MG63 (cell line): ENCODE results near the gene NEXMIF. TPM values are rescaled to one million over a fixed set of nuclear protein-coding genes. Genes with fewer than 3 reads are reported as not detected.
"Not testable (repeated sequence)": the region's sequence is repeated elsewhere in the genome, so short reads cannot be mapped to it uniquely, and the experiment has no call there.

Experiments
- DNase-seq: peaks from one replicate; pipeline ENCODE4 v3.0.0-alpha.2; 2020
- H3K27me3 ChIP-seq: fragments of 250-450 bp; sonication (Bioruptor Pico); 2 replicates; pipeline ENCODE4 v1.5.1; 2020; ENCODE audit warnings: mild to moderate bottlenecking, moderate library complexity
- H3K36me3 ChIP-seq: fragments of 250-450 bp; sonication (Bioruptor Pico); 2 replicates; pipeline ENCODE4 v1.5.1; 2020; ENCODE audit warnings: mild to moderate bottlenecking, moderate library complexity
- H3K4me3 ChIP-seq: fragments of 250-450 bp; sonication (Bioruptor Pico); 2 replicates; pipeline ENCODE4 v1.5.1; 2020; ENCODE audit warnings: mild to moderate bottlenecking, moderate library complexity
- H3K9me3 ChIP-seq: fragments of 250-450 bp; sonication (Bioruptor Pico); 2 replicates; pipeline ENCODE4 v1.5.1; 2020; ENCODE audit warnings: mild to moderate bottlenecking, moderate library complexity
- total RNA-seq: library from RNA; depleted of rRNA; stranded (reverse); fragments of >200 nt; shearing (Covaris generic); gene quantifications from 2 replicates; pipeline ENCODE4 v1.2.3, GENCODE V29; 2014; ENCODE audit warnings: low replicate concordance; rRNA removed

The NEXMIF gene
- not detected in 2 replicates for total RNA-seq

DNA sequence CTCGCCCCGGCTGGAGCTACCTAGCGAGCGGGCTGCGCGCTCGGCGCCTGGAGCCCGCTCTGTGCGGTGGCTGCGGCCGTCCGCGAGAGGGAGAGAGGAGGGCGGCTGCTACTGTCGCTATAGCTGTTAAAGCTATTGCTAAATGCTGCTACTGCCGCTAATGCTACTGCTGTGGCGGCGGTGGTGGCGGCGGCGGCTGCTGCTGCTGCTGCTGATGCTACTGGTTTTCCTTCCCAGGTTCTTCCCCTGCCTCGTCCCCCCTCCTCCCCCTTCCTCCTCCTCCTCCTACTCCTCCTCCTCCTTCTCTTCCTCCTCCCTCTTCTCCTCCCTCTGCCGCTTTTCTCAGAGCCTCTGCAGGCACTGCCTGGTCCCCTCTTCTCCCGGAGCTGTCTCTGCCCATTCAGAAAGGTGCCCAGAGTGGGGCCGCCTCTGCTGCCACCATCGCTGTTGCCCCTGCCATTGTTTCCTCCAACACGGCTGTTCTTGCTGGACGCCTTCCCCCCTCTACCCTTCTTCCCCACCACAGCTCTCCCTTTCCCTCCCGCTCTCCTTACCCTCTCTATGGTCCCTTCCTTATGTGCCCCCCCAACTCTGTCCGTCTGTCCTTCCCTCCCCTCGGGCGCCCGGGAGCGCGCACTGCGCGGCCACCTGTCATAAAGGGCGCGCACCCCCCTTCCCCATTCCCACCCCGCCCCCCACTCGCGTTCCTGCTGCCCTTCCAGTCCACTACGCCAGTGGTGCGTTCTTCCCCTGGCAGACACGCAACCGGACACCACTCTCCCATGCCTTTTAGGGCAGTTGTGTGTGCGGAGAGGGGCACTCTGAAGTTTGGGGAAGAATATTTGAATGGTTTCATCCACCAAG, at the start of gene NEXMIF:
Gene NEXMIF, minus strand, starts transcription at position 228 of the 864 bp plus-strand sequence.
- Histone ChIP-seq H3K9me3 (no peaks in the 10 kb centered on the region), H3K36me3 (no peaks in the 10 kb centered on the region), H3K27me3 (peaks cover 4% of the 10 kb centered on the region), H3K4me3 (peak within 1 kb of the TSS; percentile 15)
- peak; percentile 15 for DNase-seq

DNA sequence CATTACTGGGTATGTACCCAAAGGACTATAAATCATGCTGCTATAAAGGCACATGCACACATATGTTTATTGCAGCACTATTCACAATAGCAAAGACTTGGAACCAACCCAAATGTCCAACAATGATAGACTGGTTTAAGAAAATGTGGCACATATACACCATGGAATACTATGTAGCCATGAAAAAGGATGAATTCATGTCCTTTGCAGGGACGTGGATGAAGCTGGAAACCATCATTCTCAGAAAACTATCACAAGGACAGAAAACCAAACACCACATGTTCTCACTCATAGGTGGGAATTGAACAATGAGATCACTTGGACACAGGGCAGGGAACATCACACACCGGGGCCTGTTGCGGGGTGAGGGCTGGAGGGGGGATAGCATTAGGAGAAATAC, 36.7 kb upstream of the NEXMIF start:
- not testable (repeated sequence) for H3K27me3 ChIP-seq, H3K4me3 ChIP-seq, H3K9me3 ChIP-seq, H3K36me3 ChIP-seq, DNase-seq

- no peaks in the 10 kb centered on the region for H3K27me3 ChIP-seq
- no peak for DNase-seq
- H3K36me3 ChIP-seq = no peaks in the 10 kb centered on the region
- no peaks in the 10 kb centered on the region for H3K9me3 ChIP-seq
- H3K4me3 ChIP-seq = no peak overlapping the region
Measured at GRCh38 chrX:74949717-74950116, 24.5 kb upstream of the NEXMIF start.

GRCh38 chrX:74940414-74940813, 15.2 kb upstream of the NEXMIF start:
- no peak for DNase-seq
- Histone ChIP-seq H3K36me3 (no peaks in the 10 kb centered on the region), H3K27me3 (no peaks in the 10 kb centered on the region), H3K9me3 (no peaks in the 10 kb centered on the region), H3K4me3 (no peak overlapping the region)

DNA sequence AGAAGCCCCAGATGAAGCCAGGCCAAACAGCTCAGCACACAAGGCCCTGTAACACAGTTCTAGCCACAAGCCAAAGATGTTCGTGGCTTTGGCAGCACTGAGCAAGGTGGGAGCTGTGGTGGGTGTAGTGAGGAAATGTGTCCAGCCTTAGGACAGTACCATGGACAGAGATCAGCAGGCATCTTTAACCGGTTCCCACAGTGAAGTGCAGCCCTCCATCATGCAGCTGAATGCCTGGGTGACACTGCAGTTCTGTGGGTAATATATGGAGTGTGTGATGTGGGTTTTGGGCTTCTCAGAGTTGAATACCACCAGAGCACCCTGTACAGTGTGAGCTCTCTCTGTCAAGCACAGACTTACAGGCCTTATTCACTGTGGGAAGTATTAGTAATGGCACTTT, 6.0 kb upstream of the NEXMIF start:
- Histone ChIP-seq H3K36me3 (no peaks in the 10 kb centered on the region), H3K27me3 (no peaks in the 10 kb centered on the region), H3K4me3 (no peak overlapping the region), H3K9me3 (no peaks in the 10 kb centered on the region)
- DNase-seq = no peak

DNA sequence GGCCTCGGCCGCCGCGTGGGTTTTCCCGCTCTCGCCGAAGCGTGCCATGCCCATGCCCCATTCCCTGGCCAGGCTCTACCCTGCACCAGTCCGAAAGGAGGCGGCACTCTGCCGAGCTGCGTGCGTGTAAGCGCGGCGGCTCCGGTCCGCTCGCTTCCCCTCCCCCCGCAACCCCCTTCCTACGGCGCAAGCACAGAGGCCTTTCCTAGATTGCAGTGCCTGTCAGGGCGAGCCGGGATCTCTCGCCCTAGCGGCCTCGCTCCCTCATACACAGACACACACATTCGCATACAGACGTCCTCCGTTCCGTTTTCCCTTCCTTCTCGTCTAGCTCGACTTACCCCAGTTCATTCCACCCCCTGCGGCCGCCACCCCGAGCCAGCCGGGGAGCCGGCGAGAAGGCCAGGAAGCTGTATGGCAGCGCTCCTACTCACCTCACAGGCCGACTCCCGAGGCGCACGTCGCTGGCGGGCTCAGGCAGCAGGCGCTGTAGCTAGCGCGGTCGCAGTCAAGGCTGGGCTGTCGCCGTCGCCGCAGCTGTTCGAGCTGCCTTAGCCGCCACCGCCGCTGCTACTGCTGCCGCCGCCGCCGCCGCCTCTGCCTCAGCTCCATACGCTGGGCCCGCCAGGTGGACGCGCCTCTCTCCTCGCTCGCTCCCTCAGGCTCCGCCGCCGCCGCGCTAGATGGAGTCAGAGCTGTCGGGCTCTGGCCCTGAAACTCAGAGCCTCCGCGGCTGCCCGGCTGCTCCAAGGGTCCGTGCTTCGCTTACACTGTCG, 615 bp downstream of the NEXMIF start:
- peak; percentile 14 for DNase-seq
- Histone ChIP-seq H3K4me3 (peak overlapping the region; percentile 15), H3K9me3 (no peaks in the 10 kb centered on the region), H3K36me3 (no peaks in the 10 kb centered on the region), H3K27me3 (peaks cover 4% of the 10 kb centered on the region)

DNA sequence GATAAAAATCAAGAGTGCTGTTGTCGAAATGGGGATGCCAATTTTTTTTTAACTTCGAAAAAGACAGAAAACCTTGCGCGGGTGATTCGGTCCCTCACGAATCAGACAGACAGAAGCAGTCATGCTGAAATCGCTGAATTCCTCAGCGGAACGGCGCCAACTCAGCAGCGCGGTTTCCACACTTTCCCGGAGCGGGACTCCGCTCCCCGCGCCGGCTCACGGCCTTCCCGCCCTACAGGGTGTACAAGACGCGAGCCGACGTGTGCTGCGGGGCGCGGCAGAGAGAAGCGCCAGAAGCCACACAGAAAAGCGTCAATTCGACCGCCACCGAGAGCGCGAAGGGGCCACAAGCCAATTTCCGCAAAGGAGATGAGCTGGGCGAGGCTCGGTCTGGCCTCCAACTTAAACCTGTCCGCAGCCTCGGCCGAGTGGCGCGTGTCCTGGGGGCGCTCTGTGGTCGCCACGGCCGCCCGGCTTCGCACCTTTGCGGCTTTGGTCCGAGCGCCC, 1.3 kb downstream of the NEXMIF start:
- Histone ChIP-seq H3K9me3 (no peaks in the 10 kb centered on the region), H3K36me3 (no peaks in the 10 kb centered on the region), H3K27me3 (peaks cover 4% of the 10 kb centered on the region), H3K4me3 (no peak overlapping the region)
- peak; percentile 5 for DNase-seq

DNA sequence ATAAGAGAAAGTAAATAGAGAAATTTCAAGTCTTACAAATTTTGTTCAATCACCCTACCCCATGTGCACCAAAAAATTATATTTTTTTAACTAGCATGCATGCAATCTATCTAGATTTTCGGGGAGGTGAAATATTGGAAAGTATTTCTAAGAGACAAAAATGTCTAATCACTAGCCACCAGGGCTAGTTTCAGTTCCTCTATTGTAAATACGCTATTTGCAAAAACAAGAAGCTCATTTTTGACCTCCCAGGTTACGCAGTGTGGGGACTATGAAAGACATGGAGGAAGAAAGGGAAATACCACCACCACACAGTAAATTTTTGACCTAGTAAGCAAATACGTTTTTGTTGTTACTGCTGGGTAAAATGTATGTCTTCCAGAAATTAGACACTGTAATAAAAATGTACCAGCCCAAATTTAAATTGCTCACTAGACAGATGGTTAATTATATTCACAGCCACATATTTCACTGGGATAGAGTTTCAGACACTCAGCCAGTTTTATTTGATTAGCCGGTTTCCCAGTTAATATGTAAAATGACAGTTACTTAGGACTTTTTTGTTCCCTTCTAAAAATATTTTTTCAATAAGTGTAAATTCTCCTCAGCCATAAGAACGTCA, 2.2 kb downstream of the NEXMIF start:
- no peak for DNase-seq
- Histone ChIP-seq H3K36me3 (no peaks in the 10 kb centered on the region), H3K4me3 (no peak overlapping the region), H3K27me3 (peaks cover 4% of the 10 kb centered on the region), H3K9me3 (no peaks in the 10 kb centered on the region)

DNA sequence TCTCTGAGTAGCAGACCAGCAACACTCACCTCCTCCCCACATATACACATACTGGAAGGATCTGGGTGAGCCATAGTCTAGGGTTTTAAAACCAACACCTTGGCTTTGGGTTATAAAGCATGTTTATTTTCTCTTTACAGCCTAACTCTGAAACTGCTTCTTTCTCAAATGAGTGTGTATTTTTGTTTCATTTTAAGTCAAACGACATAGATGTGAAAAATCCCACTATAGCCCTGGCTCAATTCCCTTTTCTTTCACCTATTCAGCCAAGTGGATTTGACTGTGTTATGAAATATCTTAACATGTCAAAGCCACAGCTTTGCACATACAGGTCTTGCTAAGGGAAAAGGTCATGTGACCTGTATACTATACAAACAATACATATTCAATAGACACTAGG, 13.8 kb downstream of the NEXMIF start:
- Histone ChIP-seq H3K36me3 (no peaks in the 10 kb centered on the region), H3K27me3 (no peaks in the 10 kb centered on the region), H3K4me3 (no peak overlapping the region), H3K9me3 (no peaks in the 10 kb centered on the region)
- no peak for DNase-seq

DNA sequence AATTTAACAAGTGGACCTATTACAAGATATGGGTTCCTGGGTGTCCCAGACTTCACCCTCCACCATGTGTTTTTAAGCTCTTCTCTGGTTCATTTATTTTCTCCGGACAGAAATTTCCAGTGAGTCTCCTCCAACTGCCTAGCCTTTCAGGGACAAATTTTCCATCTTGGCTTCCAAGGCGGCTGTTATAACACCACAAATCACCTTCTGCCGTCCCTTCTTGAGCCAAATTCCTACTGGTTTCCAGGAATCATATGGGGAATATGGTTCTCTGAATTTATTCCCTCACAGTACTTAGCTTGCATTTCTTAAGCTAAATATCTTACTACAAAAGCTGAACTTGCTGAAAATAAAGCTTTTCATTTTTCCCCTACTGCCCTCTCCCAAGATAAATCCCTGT, 18.8 kb downstream of the NEXMIF start:
- H3K9me3 ChIP-seq = no peaks in the 10 kb centered on the region
- no peaks in the 10 kb centered on the region for H3K36me3 ChIP-seq
- H3K4me3 ChIP-seq = no peak overlapping the region
- DNase-seq = no peak
- H3K27me3 ChIP-seq = no peaks in the 10 kb centered on the region

GRCh38 chrX:74902806-74903205, 22.4 kb downstream of the NEXMIF start:
- H3K27me3 ChIP-seq = no peaks in the 10 kb centered on the region
- no peaks in the 10 kb centered on the region for H3K9me3 ChIP-seq
- no peak overlapping the region for H3K4me3 ChIP-seq
- H3K36me3 ChIP-seq = no peaks in the 10 kb centered on the region
- no peak for DNase-seq

- Histone ChIP-seq H3K27me3 (no peaks in the 10 kb centered on the region), H3K36me3 (no peaks in the 10 kb centered on the region)
- no peak for DNase-seq
Measured at GRCh38 chrX:74892561-74892960, 32.7 kb downstream of the NEXMIF start.

DNA sequence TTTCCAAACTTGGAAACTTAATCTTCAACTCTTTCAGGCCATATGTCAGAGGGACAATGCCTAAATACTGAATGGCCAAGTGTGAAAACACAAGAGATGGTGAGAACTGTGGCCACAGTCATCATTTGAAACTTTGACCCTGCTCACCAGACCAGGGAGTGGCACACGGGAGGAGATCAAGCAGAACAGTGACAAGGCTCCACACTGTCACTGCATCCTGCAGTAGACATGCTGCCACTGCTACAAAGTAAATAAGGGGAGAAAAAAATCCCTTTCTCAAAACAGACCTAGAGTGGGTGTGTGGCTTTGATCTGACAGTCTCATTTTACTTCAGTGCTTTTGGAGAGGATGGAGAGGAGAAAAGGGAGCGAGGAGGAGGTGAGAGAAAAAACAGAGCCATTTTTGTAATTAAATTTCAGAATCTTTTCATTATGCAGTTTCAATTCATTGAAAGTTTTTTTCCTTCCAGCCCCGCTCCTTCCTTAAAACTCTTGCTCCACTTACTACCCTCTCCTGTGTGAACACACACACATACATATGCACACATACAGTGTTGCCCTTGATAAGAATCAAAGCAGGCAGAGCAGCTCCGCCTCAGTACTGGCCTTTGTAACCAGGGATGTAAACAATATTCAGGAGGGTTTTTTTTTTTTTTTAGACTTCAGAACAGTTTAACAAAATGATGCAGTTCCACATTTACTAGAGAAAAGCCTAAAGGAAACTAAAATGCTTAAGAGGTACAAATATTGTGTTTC, 34.4 kb downstream of the NEXMIF start:
- Histone ChIP-seq H3K4me3 (no peak overlapping the region), H3K27me3 (no peaks in the 10 kb centered on the region), H3K9me3 (no peaks in the 10 kb centered on the region), H3K36me3 (no peaks in the 10 kb centered on the region)
- no peak for DNase-seq

More at GRCh38 chrX:74892561-74892960, 32.7 kb downstream of the NEXMIF start:
- no peak overlapping the region for H3K4me3 ChIP-seq
- H3K9me3 ChIP-seq = no peaks in the 10 kb centered on the region

- not testable (repeated sequence) for DNase-seq, H3K36me3 ChIP-seq, H3K27me3 ChIP-seq, H3K9me3 ChIP-seq, H3K4me3 ChIP-seq
Measured at GRCh38 chrX:74882383-74882782, 42.9 kb downstream of the NEXMIF start.

DNA sequence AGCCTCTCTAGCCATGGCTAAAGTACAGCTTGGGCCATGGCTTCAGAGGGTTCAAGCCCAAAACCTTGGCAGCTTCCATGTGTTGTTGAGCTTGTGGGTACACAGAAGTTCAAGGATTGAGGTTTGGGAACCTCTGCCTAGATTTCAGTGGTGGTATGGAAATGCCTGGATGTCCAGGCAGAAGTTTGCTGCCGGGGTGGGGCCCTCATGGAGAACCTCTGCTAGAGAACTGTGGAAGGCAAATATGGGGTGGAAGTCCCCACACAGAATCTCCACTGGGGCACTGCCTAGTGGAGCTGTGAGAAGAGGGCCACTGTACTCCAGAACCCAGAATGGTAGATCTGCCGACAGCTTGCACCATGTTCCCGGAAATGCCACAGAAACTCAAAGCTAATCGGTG, 59.5 kb downstream of the NEXMIF start:
- Histone ChIP-seq H3K4me3 (no peak overlapping the region), H3K27me3 (no peaks in the 10 kb centered on the region), H3K36me3 (no peaks in the 10 kb centered on the region), H3K9me3 (no peaks in the 10 kb centered on the region)
- DNase-seq = no peak

GRCh38 chrX:74853255-74853654, 72.0 kb downstream of the NEXMIF start:
- Histone ChIP-seq H3K9me3 (no peaks in the 10 kb centered on the region), H3K4me3 (no peak overlapping the region), H3K36me3 (no peaks in the 10 kb centered on the region), H3K27me3 (no peaks in the 10 kb centered on the region)
- no peak for DNase-seq
